GM23338 (cell line): ENCODE measurements around the gene CMIP. TPM values are rescaled to one million over a fixed set of nuclear protein-coding genes. Genes with fewer than 3 reads are reported as not detected.
A peak's percentile ranks its signal among the peaks of the same experiment; 100 is the strongest.

Experiments used
- ATAC-seq: fragments of 200-7000 bp; cut with Tn5 transposase; 3 replicates; pipeline ENCODE4 v1.9.1; 2020
- DNase-seq: peaks from one replicate; pipeline ENCODE4 v3.0.0-alpha.2; 2015; ENCODE audit warnings: low spot score
- H2AFZ ChIP-seq: fragments of 200-600 bp; sonication (generic); 2 replicates; pipeline ENCODE4 v1.8.0; 2016; ENCODE audit warnings: antibody characterized with exemption, mild to moderate bottlenecking, moderate library complexity
- H3F3A ChIP-seq: fragments of 200-600 bp; sonication (generic); replicated peaks from 2 replicates; pipeline ENCODE4 v1.8.0; 2017; ENCODE audit warnings: antibody characterized with exemption, mixed run types, low read depth
- H3K27ac ChIP-seq: fragments of 200-600 bp; sonication (generic); 2 replicates; pipeline ENCODE4 v1.6.1; 2016; ENCODE audit warnings: low read depth
- H3K27me3 ChIP-seq: fragments of 200-600 bp; sonication (generic); 2 replicates; pipeline ENCODE4 v1.8.0; 2016; ENCODE audit warnings: mild to moderate bottlenecking, mixed run types, moderate library complexity; ENCODE audit not compliant: insufficient read depth
- H3K36me3 ChIP-seq: fragments of 200-600 bp; sonication (generic); 2 replicates; pipeline ENCODE4 v1.8.0; 2016; ENCODE audit warnings: mild to moderate bottlenecking; ENCODE audit not compliant: insufficient read depth
- H3K4me1 ChIP-seq: fragments of 200-600 bp; sonication (generic); 2 replicates; pipeline ENCODE4 v1.8.0; 2016; ENCODE audit warnings: mild to moderate bottlenecking, moderate library complexity; ENCODE audit not compliant: insufficient read depth
- H3K4me2 ChIP-seq: fragments of 200-600 bp; sonication (generic); 2 replicates; pipeline ENCODE4 v1.7.1; 2017; ENCODE audit warnings: mixed run types
- H3K4me3 ChIP-seq: fragments of 200-600 bp; sonication (generic); 2 replicates; pipeline ENCODE4 v1.6.1; 2016; ENCODE audit warnings: mixed run types
- H3K79me2 ChIP-seq: fragments of 200-600 bp; sonication (generic); replicated peaks from 2 replicates; pipeline ENCODE4 v1.8.0; 2017; ENCODE audit warnings: mild to moderate bottlenecking; ENCODE audit not compliant: insufficient read depth
- H3K9me2 ChIP-seq: fragments of 200-600 bp; sonication (generic); 2 replicates; pipeline ENCODE4 v1.8.0; 2017; ENCODE audit not compliant: insufficient read depth
- H4K20me1 ChIP-seq: fragments of 200-600 bp; sonication (generic); replicated peaks from 2 replicates; pipeline ENCODE4 v1.8.0; 2017; ENCODE audit warnings: mild to moderate bottlenecking; ENCODE audit not compliant: insufficient read depth
- H3K27ac Mint-ChIP-seq: 2 replicates; pipeline ENCODE4 v1.8.0; 2020; ENCODE audit warnings: inconsistent platforms, mild to moderate bottlenecking, moderate library complexity, mixed read lengths
- H3K27me3 Mint-ChIP-seq: 3 replicates; pipeline ENCODE4 v1.8.0; 2022; ENCODE audit warnings: low read depth, mild to moderate bottlenecking, moderate library complexity, mixed read lengths, inconsistent platforms; ENCODE audit not compliant: insufficient read depth, poor library complexity
- H3K36me3 Mint-ChIP-seq: 3 replicates; pipeline ENCODE4 v1.8.0; 2021; ENCODE audit warnings: low read depth, mild to moderate bottlenecking, inconsistent platforms, moderate library complexity, mixed read lengths
- H3K4me1 Mint-ChIP-seq: 3 replicates; pipeline ENCODE4 v1.8.0; 2020; ENCODE audit warnings: mild to moderate bottlenecking, inconsistent platforms, mixed read lengths
- H3K4me3 Mint-ChIP-seq: 3 replicates; pipeline ENCODE4 v1.8.0; 2021; ENCODE audit warnings: moderate library complexity, mild to moderate bottlenecking, inconsistent platforms, mixed read lengths
- H3K9me3 Mint-ChIP-seq: 3 replicates; pipeline ENCODE4 v1.8.0; 2020; ENCODE audit warnings: moderate library complexity, mild to moderate bottlenecking, inconsistent platforms, mixed read lengths
- CREB1 ChIP-seq: fragments of 250-450 bp; sonication (Bioruptor Pico); IDR thresholded peaks from 2 replicates; pipeline ENCODE4 v1.5.0; 2020; ENCODE audit warnings: low read depth, mild to moderate bottlenecking, moderate library complexity
- ETS1 ChIP-seq: IDR thresholded peaks from 2 replicates; pipeline ENCODE4 v1.6.1; 2016; ENCODE audit warnings: antibody characterized with exemption
- EZH2phosphoT487 ChIP-seq: fragments of 200-600 bp; sonication (generic); IDR thresholded peaks from one replicate; pipeline ENCODE4 v1.8.1; 2018; ENCODE audit warnings: antibody characterized with exemption; ENCODE audit not compliant: unreplicated experiment
- NANOG ChIP-seq: IDR thresholded peaks from 2 replicates; pipeline ENCODE4 v1.6.1; 2016; ENCODE audit warnings: antibody characterized with exemption, borderline replicate concordance
- POLR2AphosphoS5 ChIP-seq: IDR thresholded peaks from 2 replicates; pipeline ENCODE4 v1.6.1; 2016; ENCODE audit warnings: antibody characterized with exemption, low read depth
- STAT1 ChIP-seq: IDR thresholded peaks from one replicate; pipeline ENCODE4 v1.6.1; 2016; ENCODE audit warnings: antibody characterized with exemption; ENCODE audit not compliant: unreplicated experiment
- ZNF331 ChIP-seq: fragments of 250-450 bp; sonication (Bioruptor Pico); IDR thresholded peaks from 2 replicates; pipeline ENCODE4 v1.5.0; 2020; ENCODE audit warnings: low read depth, mild to moderate bottlenecking, moderate library complexity
- ZNF462 ChIP-seq: fragments of 250-450 bp; sonication (Bioruptor Pico); IDR thresholded peaks from 2 replicates; pipeline ENCODE4 v1.5.0; 2020; ENCODE audit warnings: mild to moderate bottlenecking, moderate library complexity
- polyA plus RNA-seq: library from polyadenylated mRNA; unstranded; fragments of >200 nt; fragmentation: Nextera tagmentation; extraction: Ambion mirVana; gene quantifications from 2 replicates; pipeline ENCODE4 v1.2.1, GENCODE V29; 2016
- total RNA-seq: library from RNA; depleted of rRNA; stranded (reverse); fragments of >200 nt; shearing (Covaris generic); gene quantifications from 2 replicates; pipeline ENCODE4 v1.2.3, GENCODE V29; 2014
- TF ChIP-seq, protein P1 (sequence below), 2 experiments: fragments of 200-600 bp in 1 of 2; sonication (generic) in 1 of 2; conservative IDR thresholded peaks; 2 replicates each; pipeline versions ENCODE4 v1.5.1 to v1.6.1; 2016 to 2017; ENCODE audit warnings: antibody characterized with exemption in 2 of 2, low read depth in 2 of 2, mild to moderate bottlenecking in 2 of 2, moderate library complexity in 1 of 2

Gene CMIP
- total and polyA plus RNA-seq, 2 experiments from 2014 or later: 9.5 to 62.3 TPM

DNA sequence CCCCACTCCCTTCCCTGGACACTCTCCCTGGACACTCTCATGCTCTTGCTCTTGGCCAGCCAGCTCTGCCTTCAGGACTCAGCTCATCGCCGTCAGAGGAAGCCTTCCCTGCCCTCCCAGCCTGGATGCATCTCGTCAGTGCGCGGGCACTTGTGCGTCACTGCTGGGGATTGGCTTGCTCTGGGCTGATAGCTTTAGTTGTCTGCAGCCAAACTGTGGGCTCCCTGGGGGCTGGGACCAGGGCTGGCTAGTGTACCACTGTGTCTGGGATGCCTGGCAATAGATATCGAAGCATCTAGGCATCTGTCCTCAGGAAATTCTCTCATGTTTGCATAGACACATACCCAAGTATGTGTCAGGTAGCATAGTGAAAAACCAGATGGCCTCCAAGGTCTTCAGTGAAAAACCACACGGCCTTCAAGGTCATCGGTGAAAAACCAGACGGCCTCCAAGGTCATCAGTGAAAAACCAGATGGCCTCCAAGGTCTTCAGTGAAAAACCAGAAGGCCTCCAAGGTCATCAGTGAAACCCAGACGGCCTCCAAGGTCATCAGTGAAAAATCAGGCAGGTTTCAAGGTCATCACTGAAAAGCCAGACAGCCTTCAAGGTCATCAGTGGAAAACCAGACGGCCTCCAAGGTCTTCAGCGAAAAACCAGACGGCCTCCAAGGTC lies 72.0 kb downstream of the CMIP start:
- Histone ChIP-seq H3K27me3 (no peaks in the 10 kb centered on the region), H3K4me3 (no peak overlapping the region), H3K36me3 (no peaks in the 10 kb centered on the region), H3K27ac (no peak overlapping the region; the same call in 1 of the 2 replicates), H3K4me1 (peaks cover 19% of the 10 kb centered on the region), H2AFZ (no peak overlapping the region), H4K20me1 (peaks cover 55% of the 10 kb centered on the region), H3K4me2 (no peak overlapping the region), H3F3A (0 out of 2 replicates have a peak, but pooled peaks cover 5% of the 10 kb centered on the region), H3K79me2 (peaks cover 90% of the 10 kb centered on the region), H3K9me2 (no peaks in the 10 kb centered on the region)
- 0 out of 3 replicates have a peak, but pooled peaks cover 1% of the 10 kb centered on the region for H3K9me3 Mint-ChIP-seq
- ATAC-seq (no peak), DNase-seq (no peak)
- peaks cover 14% of the 10 kb centered on the region for H3K36me3 Mint-ChIP-seq
- peak overlapping the region; percentile 12 for H3K27ac Mint-ChIP-seq
- peaks cover 22% of the 10 kb centered on the region for H3K4me1 Mint-ChIP-seq
- peaks cover 15% of the 10 kb centered on the region for H3K27me3 Mint-ChIP-seq
- TF ChIP-seq CREB1 (CRISPR knock-in tag): no peak
- TF ChIP-seq NANOG: no peak
- TF ChIP-seq ZNF331: no peak
- no peak for TF ChIP-seq EZH2phosphoT487
- TF ChIP-seq, protein P1, sequence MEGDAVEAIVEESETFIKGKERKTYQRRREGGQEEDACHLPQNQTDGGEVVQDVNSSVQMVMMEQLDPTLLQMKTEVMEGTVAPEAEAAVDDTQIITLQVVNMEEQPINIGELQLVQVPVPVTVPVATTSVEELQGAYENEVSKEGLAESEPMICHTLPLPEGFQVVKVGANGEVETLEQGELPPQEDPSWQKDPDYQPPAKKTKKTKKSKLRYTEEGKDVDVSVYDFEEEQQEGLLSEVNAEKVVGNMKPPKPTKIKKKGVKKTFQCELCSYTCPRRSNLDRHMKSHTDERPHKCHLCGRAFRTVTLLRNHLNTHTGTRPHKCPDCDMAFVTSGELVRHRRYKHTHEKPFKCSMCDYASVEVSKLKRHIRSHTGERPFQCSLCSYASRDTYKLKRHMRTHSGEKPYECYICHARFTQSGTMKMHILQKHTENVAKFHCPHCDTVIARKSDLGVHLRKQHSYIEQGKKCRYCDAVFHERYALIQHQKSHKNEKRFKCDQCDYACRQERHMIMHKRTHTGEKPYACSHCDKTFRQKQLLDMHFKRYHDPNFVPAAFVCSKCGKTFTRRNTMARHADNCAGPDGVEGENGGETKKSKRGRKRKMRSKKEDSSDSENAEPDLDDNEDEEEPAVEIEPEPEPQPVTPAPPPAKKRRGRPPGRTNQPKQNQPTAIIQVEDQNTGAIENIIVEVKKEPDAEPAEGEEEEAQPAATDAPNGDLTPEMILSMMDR (conservative IDR thresholded peaks at IDR 0.05; ENCODE audit: low read depth in 2 of 2): no peak
- TF ChIP-seq STAT1: no peak
- TF ChIP-seq ETS1: no peak
- no peak for TF ChIP-seq ZNF462
- no peak for TF ChIP-seq POLR2AphosphoS5
- H3K4me3 Mint-ChIP-seq: no peak overlapping the region
